GM12872 (cell line): ENCODE data around the gene CFAP54.

Source experiments
- TF ChIP-seq, protein P1 (sequence below): IDR thresholded peaks from 3 replicates; pipeline ENCODE4 v1.5.1; 2011; ENCODE audit warnings: low read depth, mild to moderate bottlenecking, low read length, moderate library complexity; ENCODE audit not compliant: insufficient read depth

CFAP54 gene

DNA sequence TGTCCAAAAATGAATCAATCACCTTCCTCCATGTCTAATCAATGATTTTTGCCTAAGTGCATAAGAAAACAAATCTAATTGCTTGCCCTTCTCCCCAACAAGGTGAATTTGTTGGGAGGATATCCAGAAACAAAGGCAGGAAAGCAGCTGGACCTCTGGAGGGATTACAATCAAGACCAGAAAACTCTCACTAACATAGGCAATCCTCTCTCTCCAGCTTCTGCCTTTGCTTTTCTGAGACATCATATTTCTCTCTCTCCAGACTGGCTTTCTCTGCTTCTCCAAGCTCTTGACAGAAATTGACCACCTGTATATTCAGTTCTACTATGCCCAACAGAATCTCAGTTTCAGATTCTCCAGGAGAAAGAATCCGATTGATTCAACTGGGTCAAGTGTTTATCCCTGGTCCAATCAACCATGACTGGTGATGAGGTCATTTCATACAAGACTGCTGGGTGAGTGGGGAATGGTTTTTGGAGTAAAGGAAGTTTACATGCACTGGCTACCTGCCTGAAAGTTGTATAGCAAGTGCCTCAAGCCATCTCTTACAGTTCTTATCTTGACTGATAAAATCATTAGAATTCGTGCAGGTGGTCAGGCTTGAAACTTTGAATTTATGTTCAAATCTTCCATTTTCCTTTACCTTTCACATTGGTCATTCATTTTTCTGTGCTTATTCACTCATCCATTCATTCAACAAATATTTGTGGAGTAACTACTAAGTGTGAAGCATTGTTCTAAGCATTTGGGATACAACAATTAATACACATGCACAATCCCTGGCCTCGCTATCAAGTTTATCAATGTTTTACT is 22.2 kb upstream of the CFAP54 start:
- TF ChIP-seq, protein P1, sequence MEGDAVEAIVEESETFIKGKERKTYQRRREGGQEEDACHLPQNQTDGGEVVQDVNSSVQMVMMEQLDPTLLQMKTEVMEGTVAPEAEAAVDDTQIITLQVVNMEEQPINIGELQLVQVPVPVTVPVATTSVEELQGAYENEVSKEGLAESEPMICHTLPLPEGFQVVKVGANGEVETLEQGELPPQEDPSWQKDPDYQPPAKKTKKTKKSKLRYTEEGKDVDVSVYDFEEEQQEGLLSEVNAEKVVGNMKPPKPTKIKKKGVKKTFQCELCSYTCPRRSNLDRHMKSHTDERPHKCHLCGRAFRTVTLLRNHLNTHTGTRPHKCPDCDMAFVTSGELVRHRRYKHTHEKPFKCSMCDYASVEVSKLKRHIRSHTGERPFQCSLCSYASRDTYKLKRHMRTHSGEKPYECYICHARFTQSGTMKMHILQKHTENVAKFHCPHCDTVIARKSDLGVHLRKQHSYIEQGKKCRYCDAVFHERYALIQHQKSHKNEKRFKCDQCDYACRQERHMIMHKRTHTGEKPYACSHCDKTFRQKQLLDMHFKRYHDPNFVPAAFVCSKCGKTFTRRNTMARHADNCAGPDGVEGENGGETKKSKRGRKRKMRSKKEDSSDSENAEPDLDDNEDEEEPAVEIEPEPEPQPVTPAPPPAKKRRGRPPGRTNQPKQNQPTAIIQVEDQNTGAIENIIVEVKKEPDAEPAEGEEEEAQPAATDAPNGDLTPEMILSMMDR = no peak

GRCh38 chr12:96471368-96472050 is 17.9 kb upstream of the CFAP54 start:
- TF ChIP-seq, protein P1 = no peak

- TF ChIP-seq, protein P1 = no peak
Measured at GRCh38 chr12:96472384-96472783, 17.0 kb upstream of the CFAP54 start.

DNA sequence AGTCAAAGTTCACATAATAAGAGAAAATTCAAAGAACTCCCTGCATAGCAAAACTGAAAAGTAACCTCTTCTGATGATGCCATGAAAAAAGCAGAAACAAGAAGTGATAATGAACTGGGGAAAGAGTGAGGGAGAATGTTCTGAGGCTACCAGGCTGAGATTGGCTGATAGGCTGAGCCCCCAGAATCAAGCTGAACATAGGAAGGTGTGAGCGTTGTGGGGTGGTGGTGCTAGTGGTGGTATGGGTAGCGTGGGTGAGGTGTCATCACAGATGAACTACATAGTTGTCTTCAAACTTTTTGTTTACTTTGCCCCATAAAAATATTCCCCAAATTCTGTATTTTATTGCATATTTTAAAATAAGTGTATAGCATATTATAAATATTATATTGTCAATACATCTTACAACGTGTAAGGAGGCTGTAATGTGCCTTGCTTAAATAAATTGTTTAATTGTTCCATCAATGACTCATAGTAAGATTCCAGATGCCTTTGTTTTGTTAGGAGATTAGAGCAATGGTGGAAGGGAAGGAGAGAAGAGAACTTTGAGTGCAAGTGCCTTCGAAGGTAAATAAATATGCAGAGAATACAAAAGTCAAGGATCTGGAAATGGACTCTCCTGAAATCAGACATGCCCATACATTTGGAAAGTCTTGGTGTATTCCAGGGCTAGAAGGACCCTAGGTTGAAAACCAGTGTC is 15.8 kb upstream of the CFAP54 start:
- TF ChIP-seq, protein P1 = no peak

DNA sequence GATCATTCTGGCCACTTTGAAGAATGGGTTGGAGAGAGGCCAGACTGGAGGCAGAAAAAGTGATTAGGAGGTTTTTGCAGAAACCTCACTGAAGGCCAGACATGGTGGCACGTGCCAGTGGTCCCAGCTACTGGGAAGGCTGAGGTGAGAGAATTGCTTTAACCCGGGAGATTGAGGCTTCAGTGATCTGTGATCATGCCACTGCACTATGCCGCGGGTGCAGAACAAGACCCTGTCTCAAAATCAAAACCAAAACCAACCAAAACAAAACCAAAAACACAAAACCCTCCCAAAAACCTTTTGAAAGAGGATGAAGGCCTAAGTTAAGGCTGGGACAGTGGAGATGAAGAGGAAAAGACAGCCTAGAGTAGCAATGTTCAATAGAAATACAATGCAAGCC is 15.2 kb upstream of the CFAP54 start:
- TF ChIP-seq, protein P1 = no peak

GRCh38 chr12:96478011-96478410 is 11.4 kb upstream of the CFAP54 start:
- TF ChIP-seq, protein P1 = no peak

GRCh38 chr12:96482086-96482485 is 7.3 kb upstream of the CFAP54 start:
- TF ChIP-seq, protein P1 = no peak
